Neural cell (in vitro differentiated cells): ENCODE data around the gene UBE2Q1. TPM values are rescaled to one million over a fixed set of nuclear protein-coding genes. Genes with fewer than 3 reads are reported as not detected.

Experiments used
- H2AFZ ChIP-seq: fragments of 200-600, 300-800 bp; sonication (generic), shearing (Covaris generic); 2 replicates; pipeline ENCODE4 v1.6.0; 2014; ENCODE audit warnings: low read depth, mild to moderate bottlenecking, antibody characterized with exemption, low read length, moderate library complexity
- H3F3A ChIP-seq: fragments of 200-600 bp; shearing (Covaris generic); 2 replicates; pipeline ENCODE4 v1.6.1; 2016; ENCODE audit warnings: mild to moderate bottlenecking, moderate library complexity, mixed read lengths, antibody characterized with exemption, low read length; ENCODE audit not compliant: insufficient read depth, poor library complexity, severe bottlenecking
- H3K27ac ChIP-seq: fragments of 200-600, 300-800 bp; sonication (generic), shearing (Covaris generic); 2 replicates; pipeline ENCODE4 v1.5.1; 2014; ENCODE audit warnings: mild to moderate bottlenecking, low read length, moderate library complexity
- H3K27me3 ChIP-seq: fragments of 300-800, 200-600 bp; sonication (generic), shearing (Covaris generic); 2 replicates; pipeline ENCODE4 v1.6.0; 2014; ENCODE audit warnings: mild to moderate bottlenecking, low read depth, low read length, moderate library complexity; ENCODE audit not compliant: insufficient read depth
- H3K36me3 ChIP-seq: fragments of 300-800, 200-600 bp; sonication (generic), shearing (Covaris generic); 2 replicates; pipeline ENCODE4 v1.5.1; 2014; ENCODE audit warnings: mild to moderate bottlenecking, antibody characterized with exemption, low read length, moderate library complexity; ENCODE audit not compliant: insufficient read depth
- H3K4me2 ChIP-seq: fragments of 300-800, 200-600 bp; sonication (generic), shearing (Covaris generic); 2 replicates; pipeline ENCODE4 v1.6.0; 2014; ENCODE audit warnings: mild to moderate bottlenecking, low read length
- H3K4me3 ChIP-seq: fragments of 300-800, 200-600 bp; sonication (generic), shearing (Covaris generic); 2 replicates; pipeline ENCODE4 v1.5.1; 2014; ENCODE audit warnings: mild to moderate bottlenecking, low read length, moderate library complexity
- H3K79me2 ChIP-seq: fragments of 200-600 bp; shearing (Covaris generic); replicated peaks from 2 replicates; pipeline ENCODE4 v1.6.0; 2014; ENCODE audit warnings: mild to moderate bottlenecking, low read length, moderate library complexity; ENCODE audit not compliant: insufficient read depth
- H3K9ac ChIP-seq: fragments of 300-800, 200-600 bp; sonication (generic), shearing (Covaris generic); 2 replicates; pipeline ENCODE4 v1.6.1; 2016; ENCODE audit warnings: mild to moderate bottlenecking, low read length, mixed read lengths
- H3K9me2 ChIP-seq: fragments of 200-600 bp; shearing (Covaris generic); 2 replicates; pipeline ENCODE4 v1.6.1; 2016; ENCODE audit warnings: mild to moderate bottlenecking, low read length, mixed read lengths; ENCODE audit not compliant: insufficient read depth
- H3K9me3 ChIP-seq: fragments of 200-600, 300-800 bp; sonication (generic), shearing (Covaris generic); 2 replicates; pipeline ENCODE4 v1.6.1; 2016; ENCODE audit warnings: mild to moderate bottlenecking, mixed run types, low read length, moderate library complexity, mixed read lengths
- H4K20me1 ChIP-seq: fragments of 200-600 bp; shearing (Covaris generic); 2 replicates; pipeline ENCODE4 v1.6.1; 2016; ENCODE audit warnings: mild to moderate bottlenecking, mixed run types; ENCODE audit not compliant: insufficient read depth
- CTCF ChIP-seq: fragments of 450-650 bp; IDR thresholded peaks from 2 replicates; pipeline ENCODE4 v1.5.1; 2014; ENCODE audit warnings: antibody characterized with exemption, mild to moderate bottlenecking, moderate library complexity; ENCODE audit not compliant: poor library complexity, severe bottlenecking
- EP300 ChIP-seq: fragments of 450-650 bp; conservative IDR thresholded peaks from 2 replicates; pipeline ENCODE4 v1.6.1; 2014; ENCODE audit warnings: antibody characterized with exemption, mild to moderate bottlenecking, moderate library complexity; ENCODE audit not compliant: poor library complexity, severe bottlenecking
- EZH2 ChIP-seq: fragments of 200-600, 300-800 bp; shearing (Covaris generic), sonication (generic); IDR thresholded peaks from 2 replicates; pipeline ENCODE4 v1.6.1; 2014; ENCODE audit warnings: antibody characterized with exemption, low read length, borderline replicate concordance, mild to moderate bottlenecking; ENCODE audit not compliant: insufficient read depth, poor library complexity, severe bottlenecking
- MXI1 ChIP-seq: fragments of 450-650 bp; conservative IDR thresholded peaks from 2 replicates; pipeline ENCODE4 v1.6.1; 2014; ENCODE audit warnings: antibody characterized with exemption, mild to moderate bottlenecking; ENCODE audit not compliant: poor library complexity, severe bottlenecking
- POLR2AphosphoS5 ChIP-seq: IDR thresholded peaks from 2 replicates; pipeline ENCODE4 v1.6.1; 2012
- RAD21 ChIP-seq: fragments of 450-650 bp; conservative IDR thresholded peaks from 2 replicates; pipeline ENCODE4 v1.6.1; 2014; ENCODE audit warnings: antibody characterized with exemption, mild to moderate bottlenecking, moderate library complexity
- REST ChIP-seq: IDR thresholded peaks from 2 replicates; pipeline ENCODE4 v1.6.1; 2012; ENCODE audit warnings: borderline replicate concordance
- SMC3 ChIP-seq: fragments of 450-650 bp; conservative IDR thresholded peaks from 2 replicates; pipeline ENCODE4 v1.6.1; 2014; ENCODE audit warnings: antibody characterized with exemption, mild to moderate bottlenecking, moderate library complexity; ENCODE audit not compliant: poor library complexity
- TAF1 ChIP-seq: IDR thresholded peaks from 2 replicates; pipeline ENCODE4 v1.6.1; 2012; ENCODE audit warnings: low read depth
- polyA plus RNA-seq: library from polyadenylated mRNA; depleted of rRNA; stranded (reverse); fragments of >200 nt; gene quantifications from 2 replicates; pipeline ENCODE4 v1.2.3, GENCODE V29; 2014

Gene UBE2Q1
- polyA plus RNA-seq, 1 donor from 2014 or later = 103 TPM

GRCh38 chr1:154524881-154525280, 33.6 kb downstream of the UBE2Q1 start:
- Histone ChIP-seq H3K27me3 (no peaks in the 10 kb centered on the region), H3F3A (no peaks in the 10 kb centered on the region), H3K9me2 (no peaks in the 10 kb centered on the region), H3K36me3 (no peaks in the 10 kb centered on the region), H3K9ac (no peak overlapping the region), H3K9me3 (no peaks in the 10 kb centered on the region), H2AFZ (no peak overlapping the region), H3K4me2 (no peak overlapping the region), H3K79me2 (no peaks in the 10 kb centered on the region), H3K4me3 (no peak overlapping the region), H3K27ac (no peak overlapping the region), H4K20me1 (no peaks in the 10 kb centered on the region)
- TF ChIP-seq REST (no peak), TAF1 (no peak), RAD21 (no peak), POLR2AphosphoS5 (no peak), SMC3 (no peak), EP300 (no peak), CTCF (no peak), MXI1 (no peak), EZH2 (no peak)

GRCh38 chr1:154521695-154522094, 36.8 kb downstream of the UBE2Q1 start:
- Histone ChIP-seq H3K27me3 (no peaks in the 10 kb centered on the region), H3K79me2 (no peaks in the 10 kb centered on the region), H3K36me3 (no peaks in the 10 kb centered on the region), H3F3A (no peaks in the 10 kb centered on the region), H4K20me1 (no peaks in the 10 kb centered on the region), H3K27ac (no peak overlapping the region), H3K9me3 (no peaks in the 10 kb centered on the region), H3K4me3 (no peak overlapping the region), H3K9me2 (no peaks in the 10 kb centered on the region), H3K9ac (no peak overlapping the region), H2AFZ (no peak overlapping the region), H3K4me2 (no peak overlapping the region)
- no peak for TF ChIP-seq MXI1
- TF ChIP-seq RAD21 = no peak
- TF ChIP-seq REST = no peak
- TF ChIP-seq CTCF = no peak
- TF ChIP-seq EZH2 = no peak
- TF ChIP-seq EP300 = no peak
- TF ChIP-seq TAF1 = no peak
- no peak for TF ChIP-seq SMC3
- no peak for TF ChIP-seq POLR2AphosphoS5
